Aorta (tissue), 5 donors: ENCODE results near the gene RASA3. TPM values are rescaled to one million over a fixed set of nuclear protein-coding genes. Genes with fewer than 3 reads are reported as not detected.
A peak's percentile ranks its signal among the peaks of the same experiment; 100 is the strongest.

Source experiments
- ATAC-seq: fragments of 200-7000 bp; cut with Tn5 transposase; one replicate; pipeline ENCODE4 v1.9.1; 2022; ENCODE audit warnings: moderate library complexity; ENCODE audit not compliant: low FRiP score
- DNase-seq, 2 donors: peaks; one replicate each; pipeline ENCODE4 v3.0.0-alpha.2; 2020
- H3K27ac ChIP-seq, 2 donors: one replicate each; pipeline ENCODE4 v1.5.1; 2013; ENCODE audit warnings: low read length in 2 of 2, mild to moderate bottlenecking in 2 of 2, moderate library complexity in 2 of 2, control low read depth in 1 of 2, inconsistent platforms in 1 of 2, low read depth in 1 of 2
- H3K27me3 ChIP-seq, 2 donors: one replicate each; pipeline ENCODE4 v1.6.1; 2013; ENCODE audit warnings: control low read depth in 1 of 2, low read length in 1 of 2, mild to moderate bottlenecking in 1 of 2, moderate library complexity in 1 of 2; ENCODE audit not compliant: insufficient read depth in 2 of 2, control insufficient read depth in 1 of 2
- H3K36me3 ChIP-seq, 2 donors: one replicate each; pipeline ENCODE4 v1.6.1; 2013; ENCODE audit warnings: control low read depth in 1 of 2, low read length in 1 of 2, mild to moderate bottlenecking in 1 of 2; ENCODE audit not compliant: insufficient read depth in 2 of 2, control insufficient read depth in 1 of 2
- H3K4me1 ChIP-seq, 2 donors: one replicate each; pipeline ENCODE4 v1.6.1; 2013; ENCODE audit warnings: low read length in 2 of 2, control low read depth in 1 of 2, mild to moderate bottlenecking in 1 of 2, moderate library complexity in 1 of 2; ENCODE audit not compliant: insufficient read depth in 2 of 2, control insufficient read depth in 1 of 2
- H3K4me3 ChIP-seq, 2 donors: one replicate each; pipeline ENCODE4 v1.5.1; 2013; ENCODE audit warnings: low read length in 2 of 2, control low read depth in 1 of 2, mild to moderate bottlenecking in 1 of 2
- H3K9me3 ChIP-seq: one replicate; pipeline ENCODE4 v1.6.1; 2013; ENCODE audit warnings: mild to moderate bottlenecking, low read length; ENCODE audit not compliant: control insufficient read depth
- WGBS, 2 donors: extraction: QIAGEN DNeasy Blood & Tissue Kit; methylation state at CpG; one replicate each; pipeline ENCODE4 v1.1.7; 2013; 5-methylcytosine and 5-hydroxymethylcytosine counted together
- intact Hi-C, 2 donors: fragments of 100-400 bp; cut with DNase I; formaldehyde crosslinking; loops; one replicate each; pipeline versions ENCODE4 v1.14.2 to v1.15.0; 2022
- polyA plus RNA-seq, 2 donors: library from polyadenylated mRNA; stranded (reverse); fragments of 200-250 nt; gene quantifications; one replicate each; pipeline ENCODE4 v1.2.3, GENCODE V29; 2013
- total RNA-seq, 2 donors: library from RNA; stranded (reverse); fragmentation: NEBNext Ultra II Directional; extraction: Animal tissue kit (Norgen Biotek cat#: 25700); gene quantifications; one replicate each; pipeline ENCODE4 v1.2.1, GENCODE V29; 2021
- donor health status: healthy with polysubstance abuse.
- donor health status: Bipolar disorder and iron deficiency.
- donor health status: DM: no; HTN: no; CAD: no.
- donor health status: DM: no; HTN: no; CAD: no.
- donor health status: DM: yes; HTN: yes; CAD: no.

Gene RASA3
- total and polyA plus RNA-seq, 4 donors = 8.1 to 42.3 (median 28.9) TPM

DNA sequence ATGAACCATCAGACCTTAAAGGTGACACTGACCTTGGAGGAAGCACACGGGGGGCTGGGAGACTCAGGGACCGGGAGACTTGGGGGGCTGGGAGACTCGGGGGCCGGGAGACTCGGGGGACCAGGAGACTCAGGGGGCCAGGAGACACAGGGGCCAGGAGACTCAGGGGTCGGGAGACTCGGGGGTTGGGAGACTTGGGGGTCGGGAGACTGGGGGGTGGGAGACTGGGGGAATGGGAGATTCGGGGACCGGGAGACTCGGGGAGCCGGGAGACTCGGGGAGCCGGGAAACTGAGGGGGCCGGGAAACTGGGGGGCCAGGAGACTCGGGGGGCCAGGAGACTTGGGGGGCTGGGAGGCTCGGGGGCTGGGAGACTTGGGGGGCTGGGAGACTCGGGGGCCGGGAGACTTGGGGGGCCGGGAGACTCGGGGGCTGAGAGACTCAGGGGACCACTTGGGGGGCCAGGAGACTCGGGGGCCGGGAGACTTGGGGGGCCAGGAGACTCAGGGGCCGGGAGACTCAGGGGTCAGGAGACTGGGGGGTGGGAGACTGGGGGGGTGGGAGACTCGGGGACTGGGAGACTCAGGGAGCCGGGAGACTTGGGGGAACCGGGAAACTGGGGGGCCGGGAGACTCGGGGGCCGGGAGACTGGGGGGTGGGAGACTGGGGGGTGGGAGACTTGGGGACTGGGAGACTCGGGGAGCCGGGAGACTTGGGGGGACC, 62.9 kb downstream of the RASA3 start:
- DNase-seq (peak; percentile 45 to 65), ATAC-seq (no peak)
- 82 to 86% methylated on average over 22 to 32 of the region's 32 CpGs for WGBS, 2 donors
- H3K27me3 ChIP-seq = no peaks in the 10 kb centered on the region
- H3K36me3 ChIP-seq = no peaks in the 10 kb centered on the region
- no peak overlapping the region for H3K27ac ChIP-seq
- no peak overlapping the region for H3K4me3 ChIP-seq
- no peaks in the 10 kb centered on the region for H3K4me1 ChIP-seq
- intact Hi-C loops = loop anchor here in 1 of 2 donors (5.0 kb wide), 2 partner anchors 63 to 158 kb away; partner anchors contain the start of gene RASA3
- no peaks in the 10 kb centered on the region for H3K9me3 ChIP-seq

DNA sequence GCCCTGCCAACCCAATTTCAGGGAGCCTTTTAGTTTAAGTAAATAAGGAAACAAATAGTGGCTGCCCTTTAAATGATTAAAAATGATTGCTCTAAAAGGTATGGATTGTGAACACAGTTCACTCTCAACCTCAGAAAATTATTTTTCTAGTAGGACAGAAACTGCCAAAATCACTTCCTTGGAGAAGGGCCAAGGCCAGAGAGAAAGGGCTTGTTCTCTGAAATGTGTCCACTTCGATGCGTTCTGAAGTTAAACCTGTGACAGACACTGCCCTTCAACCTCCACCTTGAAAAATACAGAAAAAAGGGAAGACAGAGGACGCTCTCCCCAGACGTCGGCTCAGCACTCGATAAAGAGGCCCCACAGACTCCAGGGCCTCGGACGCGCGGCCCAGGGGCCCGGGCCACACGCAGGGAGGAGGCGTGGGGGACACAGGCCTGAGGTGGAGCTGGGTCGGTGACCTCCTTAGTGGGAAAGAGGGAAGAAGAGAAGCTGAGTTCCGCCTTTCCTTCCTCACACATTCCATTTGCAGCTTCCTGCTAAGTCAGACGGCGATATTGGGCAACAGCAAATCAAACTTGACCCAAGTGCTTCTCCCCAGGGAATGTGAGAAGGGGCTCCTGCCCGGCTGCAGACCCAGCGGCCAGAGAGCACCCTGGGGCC, 63.6 kb downstream of the RASA3 start:
- 12 to 33% methylated on average over 19 of the region's 19 CpGs for WGBS, 2 donors
- no peaks in the 10 kb centered on the region for H3K27me3 ChIP-seq
- intact Hi-C loops = loop anchor here in 1 of 2 donors (5.0 kb wide), 2 partner anchors 64 to 159 kb away; partner anchors contain the start of gene RASA3
- peak overlapping the region in 1 of 2 donors; percentile 53 for H3K27ac ChIP-seq
- no peaks in the 10 kb centered on the region for H3K36me3 ChIP-seq
- no peaks in the 10 kb centered on the region for H3K9me3 ChIP-seq
- DNase-seq = peak in 1 of 2 donors; percentile 76
- no peak for ATAC-seq
- no peak overlapping the region for H3K4me3 ChIP-seq
- H3K4me1 ChIP-seq = no peaks in the 10 kb centered on the region

DNA sequence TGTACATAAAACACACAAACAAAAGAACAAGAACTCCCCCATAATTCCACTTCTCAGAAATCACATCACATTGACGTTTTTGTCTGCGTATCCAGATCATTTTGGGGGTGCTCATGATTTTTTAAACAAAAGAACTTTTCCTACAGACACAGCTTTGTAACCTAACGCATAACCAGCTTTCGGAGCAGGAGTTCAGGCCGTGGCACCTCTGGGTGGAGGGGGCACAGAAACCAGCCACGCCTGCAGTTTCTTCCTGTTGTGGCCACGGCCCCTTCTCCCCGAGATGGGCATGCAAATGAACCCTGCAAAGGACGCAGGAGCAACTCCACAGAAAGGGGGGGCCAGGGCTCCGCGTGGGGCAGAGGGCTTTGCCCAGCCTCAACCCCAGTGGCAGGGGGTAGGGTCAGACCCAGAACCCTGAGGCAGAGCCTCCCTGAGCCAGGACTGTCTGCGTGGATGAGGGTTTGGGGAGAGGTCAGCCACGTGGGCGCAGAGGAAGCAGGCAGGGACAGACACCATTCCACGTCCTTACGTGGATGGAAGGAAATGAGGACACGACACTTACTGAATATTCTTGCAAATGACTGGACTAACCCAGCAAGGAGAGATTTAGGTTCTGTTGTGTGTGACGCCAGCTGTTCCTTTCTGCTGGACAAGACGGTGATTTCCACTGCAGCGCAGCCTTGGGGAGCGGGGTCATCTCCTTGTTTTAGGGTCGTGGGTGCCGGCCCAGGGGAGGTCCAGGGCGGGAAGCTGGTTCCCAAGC, 64.4 kb downstream of the RASA3 start:
- intact Hi-C loops = loop anchor here (2.0 to 5.0 kb wide), 3 partner anchors 61 to 159 kb away; partner anchors contain the start of gene RASA3 (in 1 of the 2)
- peak; percentile 54 to 68 for DNase-seq
- no peaks in the 10 kb centered on the region for H3K9me3 ChIP-seq
- no peak for ATAC-seq
- H3K27ac ChIP-seq = no peak overlapping the region
- H3K4me3 ChIP-seq = no peak overlapping the region
- WGBS, 2 donors = 77 to 83% methylated on average over 24 of the region's 24 CpGs
- H3K4me1 ChIP-seq = no peaks in the 10 kb centered on the region
- H3K27me3 ChIP-seq = no peaks in the 10 kb centered on the region
- no peaks in the 10 kb centered on the region for H3K36me3 ChIP-seq

DNA sequence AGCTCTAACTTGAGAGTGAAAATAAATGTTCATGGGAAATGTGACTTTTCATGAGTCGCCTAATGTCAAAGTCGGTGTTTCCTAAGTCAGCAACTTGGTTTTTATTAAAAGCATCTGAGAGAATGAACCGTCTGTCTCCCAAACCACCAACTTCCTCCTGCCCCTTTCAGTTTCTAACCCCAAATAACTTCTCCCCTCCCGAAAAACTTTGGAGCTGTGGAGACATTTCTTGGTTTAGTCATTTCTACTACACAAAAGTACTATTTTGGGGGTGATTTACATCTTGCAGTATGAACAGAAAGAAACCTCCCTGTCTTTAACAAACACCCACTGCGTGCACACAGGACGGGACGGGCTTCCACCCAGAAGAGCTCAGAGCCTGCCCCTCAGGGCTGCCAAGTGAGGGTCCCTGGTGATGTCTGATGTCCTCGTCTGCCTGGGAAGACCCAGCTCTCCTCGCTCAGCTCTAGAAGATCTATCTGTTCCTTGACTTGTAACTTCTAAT, 65.0 kb downstream of the RASA3 start:
- ATAC-seq = no peak
- 37 to 44% methylated on average over 9 of the region's 9 CpGs for WGBS, 2 donors
- DNase-seq = peak; percentile 40 to 70

DNA sequence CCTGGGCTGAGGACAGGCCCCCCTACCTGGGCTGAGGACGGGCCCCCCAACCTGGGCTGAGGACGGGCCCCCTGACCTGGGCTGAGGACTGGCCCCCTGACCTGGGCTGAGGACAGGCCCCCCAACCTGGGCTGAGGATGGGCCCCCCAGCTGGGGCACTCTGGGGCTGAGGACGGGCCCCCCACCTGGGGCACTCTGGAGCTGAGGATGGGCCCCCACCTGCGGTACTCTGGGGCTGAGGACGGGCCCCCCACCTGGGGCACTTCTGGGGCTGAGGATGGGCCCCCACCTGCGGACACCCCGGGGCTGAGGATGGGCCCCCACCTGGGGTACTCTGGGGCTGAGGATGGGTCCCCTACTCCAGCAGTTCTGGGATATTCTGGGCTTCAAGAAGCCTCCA, 65.5 kb downstream of the RASA3 start:
- Histone ChIP-seq H3K36me3 (no peaks in the 10 kb centered on the region), H3K27ac (peak overlapping the region; percentile 58 to 91), H3K27me3 (no peaks in the 10 kb centered on the region), H3K4me1 (no peaks in the 10 kb centered on the region), H3K9me3 (no peaks in the 10 kb centered on the region), H3K4me3 (no peak overlapping the region)
- 90 to 93% methylated on average over 5 to 7 of the region's 7 CpGs for WGBS, 2 donors
- intact Hi-C loops = loop anchor here (2.0 to 5.0 kb wide), 3 partner anchors 62 to 160 kb away; partner anchors contain the start of gene RASA3 (in 1 of the 2)
- DNase-seq (peak in 1 of 2 donors; percentile 44), ATAC-seq (no peak)

More for the DNA sequence above, 65.0 kb downstream of the RASA3 start:
- H3K4me1 ChIP-seq = no peaks in the 10 kb centered on the region
- no peaks in the 10 kb centered on the region for H3K9me3 ChIP-seq
- no peaks in the 10 kb centered on the region for H3K36me3 ChIP-seq
- intact Hi-C loops = loop anchor here (2.0 to 5.0 kb wide), 3 partner anchors 61 to 160 kb away; partner anchors contain the start of gene RASA3 (in 1 of the 2)
- peak overlapping the region in 1 of 2 donors; percentile 58 for H3K27ac ChIP-seq
- H3K27me3 ChIP-seq = no peaks in the 10 kb centered on the region
- no peak overlapping the region for H3K4me3 ChIP-seq

DNA sequence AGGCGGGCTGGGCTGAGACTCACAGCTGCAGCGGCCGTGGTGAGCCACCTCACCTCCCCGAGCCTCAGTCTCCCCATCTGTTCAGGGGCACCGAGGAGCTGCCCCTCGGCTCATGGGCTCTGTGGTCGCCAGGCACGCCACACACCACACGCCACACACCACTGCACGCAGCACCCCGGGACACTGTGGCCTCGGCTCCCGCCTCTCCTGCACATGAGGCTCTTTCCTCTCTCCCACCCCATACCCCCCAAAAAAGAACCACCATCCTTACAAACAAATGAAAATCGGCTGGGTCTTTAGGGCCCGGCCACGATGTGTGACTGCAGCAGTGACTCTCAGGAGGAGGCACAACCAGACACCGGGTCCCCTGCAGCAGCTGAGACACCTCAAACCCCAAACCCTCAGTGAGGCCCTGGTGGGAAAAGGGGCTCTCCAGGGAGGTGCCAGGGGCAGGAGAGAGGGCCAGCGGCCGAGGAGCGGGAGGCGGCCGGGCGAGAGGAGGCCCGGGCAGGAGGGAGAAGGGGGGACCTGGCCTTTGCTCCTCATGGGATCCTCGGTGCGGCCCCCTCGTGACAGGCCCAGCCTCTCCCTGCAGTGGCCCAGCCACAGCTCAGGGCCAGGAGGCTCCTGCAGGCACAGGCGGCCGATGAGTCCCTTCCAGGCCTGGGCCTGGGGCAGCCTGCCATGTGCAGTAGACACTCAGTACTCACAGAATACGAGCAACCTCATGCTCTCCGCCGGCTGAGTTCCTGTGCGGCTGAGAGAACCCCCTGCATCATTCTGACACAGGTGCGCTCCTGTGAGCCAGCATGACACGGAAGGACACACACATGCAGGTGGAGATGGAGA, 66.3 kb downstream of the RASA3 start:
- WGBS, 2 donors = 77 to 80% methylated on average over 28 to 35 of the region's 35 CpGs
- DNase-seq = peak in 1 of 2 donors; percentile 74
- H3K27ac ChIP-seq = peak overlapping the region in 1 of 2 donors; percentile 91
- no peaks in the 10 kb centered on the region for H3K9me3 ChIP-seq
- no peaks in the 10 kb centered on the region for H3K27me3 ChIP-seq
- no peak overlapping the region for H3K4me3 ChIP-seq
- H3K36me3 ChIP-seq = no peaks in the 10 kb centered on the region
- no peak for ATAC-seq
- H3K4me1 ChIP-seq = no peaks in the 10 kb centered on the region
- intact Hi-C loops = loop anchor here (2.0 to 5.0 kb wide), 4 partner anchors 33 to 161 kb away; partner anchors contain the start of gene RASA3 (in 1 of the 2)

DNA sequence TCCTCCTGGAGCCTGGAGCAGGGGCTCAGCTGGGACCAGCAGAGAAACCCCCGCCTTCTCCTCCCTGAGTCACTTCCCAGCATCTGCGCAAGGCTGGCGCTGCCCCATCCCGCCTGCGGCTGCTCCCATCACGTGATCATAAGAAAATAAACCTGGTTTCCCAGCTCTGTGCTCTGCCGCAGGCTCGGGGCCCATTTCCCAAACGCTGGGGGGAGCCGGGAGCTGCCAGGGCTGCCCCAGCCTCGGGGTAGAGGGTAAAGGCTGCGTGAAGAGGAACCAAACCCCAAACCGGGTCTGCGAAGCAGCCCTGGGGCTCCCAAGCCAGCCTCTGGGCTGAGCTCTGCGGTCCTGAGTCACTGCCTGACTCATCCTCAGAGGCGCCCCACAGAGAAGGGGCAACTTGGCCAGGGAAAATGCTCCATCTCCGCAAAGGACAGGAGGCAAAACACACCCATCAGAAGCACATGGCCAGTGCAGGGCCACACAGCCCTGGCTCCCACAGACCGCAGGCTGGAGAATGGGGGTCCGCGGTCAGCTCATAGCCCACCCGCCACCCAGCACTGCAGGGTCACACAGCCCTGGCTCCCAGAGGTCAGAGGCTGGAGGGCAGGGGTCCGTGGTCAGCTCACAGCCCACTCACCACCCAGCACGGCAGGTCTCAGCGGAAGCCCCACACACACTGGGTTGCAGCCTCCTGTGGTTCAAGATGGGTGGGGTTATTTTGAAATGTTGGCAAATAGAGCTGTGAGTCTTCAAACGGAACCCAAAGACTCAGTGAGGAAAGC, 67.1 kb downstream of the RASA3 start:
- Histone ChIP-seq H3K36me3 (no peaks in the 10 kb centered on the region), H3K9me3 (no peaks in the 10 kb centered on the region), H3K4me3 (no peak overlapping the region), H3K4me1 (no peaks in the 10 kb centered on the region), H3K27ac (peak overlapping the region; percentile 79 to 91), H3K27me3 (no peaks in the 10 kb centered on the region)
- intact Hi-C loops = loop anchor here (2.0 to 5.0 kb wide), 3 partner anchors 33 to 162 kb away; partner anchors contain the start of gene RASA3 (in 1 of the 2)
- ATAC-seq (peak; percentile 93), DNase-seq (peak; percentile 94 to 95)
- WGBS, 2 donors = 5 to 8% methylated on average over 25 of the region's 25 CpGs
